ENCODE measurements around the gene CUBN.

GRCh38 chr10:17064435-17064834 lies 65.2 kb downstream of the CUBN start:
- TF ChIP-seq CTCF (IDR thresholded peaks at IDR 0.05) (no peak), POLR2A (IDR thresholded peaks at IDR 0.05) (no peak)
